GM13977 (cell line): ENCODE data around the gene ABI3BP.

Experiments
- DNase-seq: peaks from one replicate; pipeline ENCODE4 v3.0.0; 2012; ENCODE audit warnings: low spot score
- in situ Hi-C: fragments of 300-500 bp; cut with MboI; formaldehyde crosslinking; loops from one replicate; pipeline ENCODE4 v1.12.0; 2022; ENCODE audit warnings: low sequenced_read_pairs, low pct_unique_long_range_greater_than_20kb, mixed read lengths, inconsistent platforms; ENCODE audit not compliant: unreplicated experiment
- TF ChIP-seq, protein P1 (sequence below): IDR thresholded peaks from 2 replicates; pipeline ENCODE4 v1.5.1; 2012; ENCODE audit warnings: mild to moderate bottlenecking, control low read depth; ENCODE audit not compliant: insufficient read depth; ENCODE audit errors: extremely low read depth, missing control alignments

The ABI3BP gene

DNA sequence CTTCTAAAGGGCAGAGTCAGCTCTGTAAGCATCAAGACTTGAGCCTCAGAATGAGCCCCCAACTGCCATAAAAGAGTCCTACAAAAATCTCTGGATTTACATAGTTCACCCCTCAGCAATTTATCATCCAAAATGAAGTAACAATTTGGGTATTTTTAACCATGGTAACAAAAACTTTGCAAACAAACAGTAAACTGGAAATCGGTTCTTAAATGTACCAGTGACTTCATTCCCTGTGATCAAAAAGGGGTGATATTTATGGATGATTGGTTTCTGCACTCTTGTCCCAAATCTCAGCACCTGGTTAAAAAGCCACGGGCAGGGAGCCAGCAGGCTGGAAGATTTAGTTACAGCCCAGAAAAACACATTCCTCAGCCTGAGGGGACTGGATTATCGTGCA, 210.3 kb downstream of the ABI3BP start:
- TF ChIP-seq, protein P1, sequence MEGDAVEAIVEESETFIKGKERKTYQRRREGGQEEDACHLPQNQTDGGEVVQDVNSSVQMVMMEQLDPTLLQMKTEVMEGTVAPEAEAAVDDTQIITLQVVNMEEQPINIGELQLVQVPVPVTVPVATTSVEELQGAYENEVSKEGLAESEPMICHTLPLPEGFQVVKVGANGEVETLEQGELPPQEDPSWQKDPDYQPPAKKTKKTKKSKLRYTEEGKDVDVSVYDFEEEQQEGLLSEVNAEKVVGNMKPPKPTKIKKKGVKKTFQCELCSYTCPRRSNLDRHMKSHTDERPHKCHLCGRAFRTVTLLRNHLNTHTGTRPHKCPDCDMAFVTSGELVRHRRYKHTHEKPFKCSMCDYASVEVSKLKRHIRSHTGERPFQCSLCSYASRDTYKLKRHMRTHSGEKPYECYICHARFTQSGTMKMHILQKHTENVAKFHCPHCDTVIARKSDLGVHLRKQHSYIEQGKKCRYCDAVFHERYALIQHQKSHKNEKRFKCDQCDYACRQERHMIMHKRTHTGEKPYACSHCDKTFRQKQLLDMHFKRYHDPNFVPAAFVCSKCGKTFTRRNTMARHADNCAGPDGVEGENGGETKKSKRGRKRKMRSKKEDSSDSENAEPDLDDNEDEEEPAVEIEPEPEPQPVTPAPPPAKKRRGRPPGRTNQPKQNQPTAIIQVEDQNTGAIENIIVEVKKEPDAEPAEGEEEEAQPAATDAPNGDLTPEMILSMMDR: no peak
- in situ Hi-C loops: no loop called here
- DNase-seq: no peak

DNA sequence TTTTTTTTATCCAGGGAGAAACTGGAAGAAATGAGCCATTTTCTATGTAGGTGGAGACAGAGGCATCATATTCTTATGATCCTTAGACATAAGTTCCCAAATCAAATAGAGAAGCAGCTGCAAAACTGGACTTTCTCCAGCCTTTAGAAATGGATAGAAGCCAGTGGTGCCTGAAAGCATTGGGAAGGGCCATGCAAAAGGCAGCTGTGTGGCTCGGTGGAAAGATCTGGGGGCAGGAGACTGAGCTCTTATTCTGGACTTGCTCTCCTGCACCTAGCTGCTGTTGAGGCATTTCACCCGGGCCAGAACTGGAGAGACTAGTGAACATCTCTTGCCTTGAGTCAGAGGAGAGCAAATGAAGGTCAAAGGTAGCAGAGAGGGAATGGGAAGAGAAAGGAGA, 210.9 kb downstream of the ABI3BP start:
- no peak for DNase-seq
- in situ Hi-C loops: no loop called here

DNA sequence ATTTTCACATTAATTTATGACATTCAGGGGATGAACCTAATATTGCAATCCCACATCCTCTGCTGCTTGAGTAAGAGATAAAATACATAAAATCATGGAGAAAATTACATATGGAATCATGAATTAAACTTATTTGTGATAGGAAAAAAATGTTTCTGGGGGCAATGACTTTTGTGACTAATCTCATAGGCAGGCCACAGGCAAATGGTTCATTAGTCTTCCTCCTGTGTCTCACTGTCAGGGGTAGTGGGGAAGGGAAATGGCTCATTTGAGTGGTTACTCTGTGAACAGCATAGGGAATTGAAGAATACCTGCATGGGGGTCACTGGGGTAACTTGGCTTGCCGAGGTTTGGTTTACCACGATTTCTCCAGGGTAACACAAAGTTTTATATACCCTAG, 211.9 kb downstream of the ABI3BP start:
- TF ChIP-seq, protein P1: no peak
- no peak for DNase-seq

More for the DNA sequence above, 210.9 kb downstream of the ABI3BP start:
- TF ChIP-seq, protein P1: no peak

DNA sequence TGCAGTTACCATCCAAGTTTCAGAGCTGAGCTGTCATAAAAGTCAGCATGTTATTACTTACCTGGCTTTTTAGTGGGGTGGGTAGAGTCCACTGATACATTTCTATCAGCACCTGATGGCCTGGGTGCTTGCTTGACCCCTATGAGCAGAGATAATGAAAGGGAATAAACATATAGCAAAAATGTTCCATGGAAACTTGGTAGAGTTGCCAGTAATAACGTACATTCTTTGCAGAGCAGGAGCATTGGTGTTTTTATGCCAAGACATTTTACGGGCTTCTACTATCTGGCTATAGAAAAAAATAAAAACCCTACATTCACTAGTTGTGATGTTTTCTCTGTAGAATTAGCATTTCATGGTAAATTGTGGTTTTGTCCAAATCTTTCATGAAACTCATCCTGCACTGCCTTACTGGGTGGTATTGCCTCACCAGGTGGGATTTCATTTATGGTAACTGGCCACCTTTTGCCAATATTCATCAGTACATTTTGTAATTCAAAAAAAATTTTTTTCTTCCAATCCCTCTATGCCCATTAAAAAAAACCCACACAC, 213.1 kb downstream of the ABI3BP start:
- TF ChIP-seq, protein P1: no peak
- DNase-seq: no peak
- in situ Hi-C loops: no loop called here

More for the DNA sequence above, 211.9 kb downstream of the ABI3BP start:
- in situ Hi-C loops: no loop called here

DNA sequence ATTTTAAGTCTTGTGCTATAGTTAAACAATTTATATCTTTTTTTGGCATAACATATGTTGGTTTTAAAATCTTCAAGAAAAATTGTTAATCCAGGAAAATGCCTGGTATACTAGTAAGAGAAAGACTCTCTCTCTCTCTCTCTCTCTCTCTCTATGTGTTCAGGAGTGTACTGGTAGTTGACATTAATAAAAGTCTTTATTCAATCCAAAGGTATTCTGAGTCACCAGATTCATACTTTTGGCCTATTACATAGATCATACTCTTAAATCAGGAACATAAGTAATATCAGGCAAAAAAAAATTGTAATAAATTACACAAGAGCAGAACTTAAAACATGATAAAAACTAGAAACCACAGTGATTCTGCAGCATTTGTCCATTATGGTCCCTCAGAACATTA, 213.7 kb downstream of the ABI3BP start:
- DNase-seq: no peak
- TF ChIP-seq, protein P1: no peak
- in situ Hi-C loops: no loop called here

DNA sequence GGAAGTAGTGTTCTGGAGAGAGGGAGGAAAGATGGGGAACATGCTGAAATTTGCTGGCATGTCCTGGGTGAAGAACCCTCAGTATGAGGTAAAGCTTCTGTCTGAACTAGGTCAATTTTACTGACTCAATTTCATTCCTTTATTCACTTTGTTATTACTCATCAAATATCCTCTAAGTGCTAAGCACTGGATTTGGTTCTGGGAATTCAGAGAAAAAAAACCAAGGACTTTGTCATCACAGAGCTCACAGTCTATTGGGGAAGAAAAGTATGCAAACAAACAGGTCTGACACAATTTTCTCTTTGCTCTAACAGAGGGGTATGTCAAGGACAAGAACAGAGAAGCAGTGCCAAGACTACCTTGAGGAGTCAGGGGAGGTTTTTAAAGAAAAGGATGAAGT, 215.9 kb downstream of the ABI3BP start:
- TF ChIP-seq, protein P1: no peak
- no peak for DNase-seq
- in situ Hi-C loops: no loop called here

DNA sequence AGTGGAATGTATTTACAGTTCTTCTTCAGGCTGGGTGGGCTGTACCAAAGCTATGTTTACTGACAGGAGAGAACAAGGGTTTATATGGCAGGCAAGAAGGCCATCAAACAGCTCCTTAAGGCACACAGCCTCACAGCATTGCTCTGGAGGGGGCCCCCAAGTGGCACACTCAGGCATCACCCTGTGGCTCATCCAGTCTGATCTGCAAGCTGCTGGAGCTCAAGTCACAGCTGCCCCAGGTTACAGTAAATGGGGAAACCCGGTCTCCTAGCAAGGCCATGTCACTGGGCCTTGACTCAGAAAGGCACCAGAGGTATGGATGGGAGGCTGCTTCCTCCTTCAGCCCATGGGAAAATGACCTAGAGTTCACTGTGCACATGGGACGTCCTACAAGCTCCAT, 216.5 kb downstream of the ABI3BP start:
- DNase-seq: no peak
- in situ Hi-C loops: no loop called here
- TF ChIP-seq, protein P1: peak; percentile 17
